HEK293 (cell line): ENCODE measurements around the gene PI16.

Experiments
- CTCF ChIP-seq: fragments of 450-650 bp; formaldehyde crosslinking; IDR thresholded peaks from 2 replicates; pipeline ENCODE4 v1.5.1; 2016; ENCODE audit warnings: missing biosample characterization, missing genetic modification characterization
- KLF7 ChIP-seq: fragments of 450-650 bp; formaldehyde crosslinking; IDR thresholded peaks from 2 replicates; pipeline ENCODE4 v1.5.1; 2016; ENCODE audit warnings: missing biosample characterization, missing genetic modification characterization, borderline replicate concordance
- SCRT1 ChIP-seq: fragments of 450-650 bp; formaldehyde crosslinking; IDR thresholded peaks from 2 replicates; pipeline ENCODE4 v1.5.1; 2016; ENCODE audit warnings: missing biosample characterization, missing genetic modification characterization, borderline replicate concordance
- SP2 ChIP-seq: fragments of 450-650 bp; formaldehyde crosslinking; IDR thresholded peaks from 2 replicates; pipeline ENCODE4 v1.5.1; 2016; ENCODE audit warnings: missing biosample characterization, missing genetic modification characterization
- TCF7L2 ChIP-seq: IDR thresholded peaks from 2 replicates; pipeline ENCODE4 v1.6.1; 2011; ENCODE audit warnings: low read depth, mild to moderate bottlenecking, inconsistent platforms, low read length, moderate library complexity, borderline replicate concordance
- ZBTB49 ChIP-seq: fragments of 450-650 bp; formaldehyde crosslinking; IDR thresholded peaks from 2 replicates; pipeline ENCODE4 v1.5.1; 2016; ENCODE audit warnings: missing biosample characterization, missing genetic modification characterization, low read depth
- ZNF274 ChIP-seq, 2 experiments: fragments of 200-500 bp in 1 of 2; fragments of 450-650 bp in 1 of 2; sonication (Bioruptor generic) in 1 of 2; formaldehyde crosslinking in 1 of 2; IDR thresholded peaks; 2 replicates each; pipeline versions ENCODE4 v1.5.1 to v1.6.1; 2014 to 2016; ENCODE audit warnings: borderline replicate concordance in 1 of 2, inconsistent platforms in 1 of 2, low read length in 1 of 2, missing biosample characterization in 1 of 2, missing genetic modification characterization in 1 of 2
- ZNF280C ChIP-seq: fragments of 450-650 bp; formaldehyde crosslinking; IDR thresholded peaks from 2 replicates; pipeline ENCODE4 v1.5.1; 2016; ENCODE audit warnings: missing biosample characterization, missing genetic modification characterization
- ZNF280D ChIP-seq: fragments of 450-650 bp; formaldehyde crosslinking; IDR thresholded peaks from 2 replicates; pipeline ENCODE4 v1.5.1; 2016; ENCODE audit warnings: missing biosample characterization, missing genetic modification characterization
- ZNF292 ChIP-seq: fragments of 450-650 bp; formaldehyde crosslinking; IDR thresholded peaks from 2 replicates; pipeline ENCODE4 v1.5.1; 2016; ENCODE audit warnings: low read depth, missing biosample characterization, missing genetic modification characterization, borderline replicate concordance
- ZSCAN5A ChIP-seq: fragments of 450-650 bp; formaldehyde crosslinking; IDR thresholded peaks from 2 replicates; pipeline ENCODE4 v1.5.1; 2016; ENCODE audit warnings: missing biosample characterization, missing genetic modification characterization

- TF ChIP-seq CTCF (tag by site-specific recombination) (no peak), SP2 (tag by site-specific recombination) (no peak), ZNF274 (IDR thresholded peaks at IDR 0.05; ENCODE audit: low read length) (no peak), ZNF274 (tag by site-specific recombination; IDR thresholded peaks at IDR 0.05; ENCODE audit: borderline replicate concordance) (no peak), TCF7L2 (no peak), ZNF280C (tag by site-specific recombination) (no peak), KLF7 (no peak), ZSCAN5A (tag by site-specific recombination) (no peak), ZBTB49 (no peak), ZNF280D (tag by site-specific recombination) (no peak), ZNF292 (tag by site-specific recombination) (no peak), SCRT1 (tag by site-specific recombination) (no peak)
Observed at GRCh38 chr6:37008484-37009465, 54.2 kb downstream of the PI16 start.
